Heart left ventricle (tissue), 16 donors: Measurements from ENCODE around the gene TRPM3. TPM values are rescaled to one million over a fixed set of nuclear protein-coding genes. Genes with fewer than 3 reads are reported as not detected.

Experiments
- ATAC-seq, 4 donors: fragments of 200-7000 bp; cut with Tn5 transposase; one replicate each; pipeline ENCODE4 v1.9.1; 2020 to 2022; ENCODE audit warnings: moderate library complexity in 4 of 4, mild to moderate bottlenecking in 3 of 4, moderate number of reproducible peaks in 1 of 4
- DNase-seq, 5 donors: peaks; one replicate each; pipeline ENCODE4 v3.0.0-alpha.2; 2020
- H3K27ac ChIP-seq, 12 donors: fragments of 200-600 bp; sonication (generic) in 4 of 12; one replicate each; pipeline versions ENCODE4 v1.5.0 to v1.8.0; 2016 to 2022; ENCODE audit warnings: mild to moderate bottlenecking in 2 of 12
- H3K27me3 ChIP-seq, 9 donors: fragments of 200-600 bp; sonication (generic) in 2 of 9; one replicate each; pipeline versions ENCODE4 v1.5.1 to v1.8.0; 2016 to 2022; ENCODE audit warnings: mild to moderate bottlenecking in 3 of 9
- H3K36me3 ChIP-seq, 9 donors: fragments of 200-600 bp; sonication (generic) in 2 of 9; one replicate each; pipeline versions ENCODE4 v1.5.0 to v1.8.0; 2018 to 2022; ENCODE audit warnings: mild to moderate bottlenecking in 2 of 9
- H3K4me1 ChIP-seq, 12 donors: fragments of 200-600 bp; sonication (generic) in 4 of 12; one replicate each; pipeline versions ENCODE4 v1.5.0 to v1.8.0; 2016 to 2022; ENCODE audit warnings: mild to moderate bottlenecking in 3 of 12
- H3K4me3 ChIP-seq, 12 donors: fragments of 200-600 bp; sonication (generic) in 4 of 12; one replicate each; pipeline versions ENCODE4 v1.5.0 to v1.8.0; 2017 to 2022; ENCODE audit warnings: mild to moderate bottlenecking in 9 of 12, moderate library complexity in 4 of 12
- H3K9me3 ChIP-seq, 12 donors: fragments of 200-600 bp; sonication (generic) in 4 of 12; one replicate each; pipeline versions ENCODE4 v1.5.0 to v1.8.0; 2016 to 2022; ENCODE audit warnings: mild to moderate bottlenecking in 1 of 12
- POLR2A ChIP-seq, 2 donors: fragments of 450-650 bp; IDR thresholded peaks; one replicate each; pipeline ENCODE4 v1.6.1; 2017; ENCODE audit warnings: antibody characterized with exemption in 2 of 2, mild to moderate bottlenecking in 2 of 2, moderate library complexity in 2 of 2
- WGBS, 4 donors: extraction: QIAGEN DNeasy Blood & Tissue Kit in 2 of 4; methylation state at CpG; one replicate each; pipeline versions ENCODE4 v1.1.5 to v1.1.7; 2013 to 2018; 5-methylcytosine and 5-hydroxymethylcytosine counted together
- intact Hi-C, 10 donors: fragments of 100-400 bp; cut with DNase I; formaldehyde crosslinking; loops; one replicate each; pipeline versions ENCODE4 v1.11.1 to v1.14.2; 2022
- polyA plus RNA-seq, 2 donors: library from polyadenylated mRNA; stranded (reverse); fragments of 200-250 nt; gene quantifications; one replicate each; pipeline ENCODE4 v1.2.3, GENCODE V29; 2013
- total RNA-seq, 9 donors: library from RNA; depleted of rRNA in 2 of 9; stranded (reverse); fragments of >200 nt in 2 of 9; fragmentation: NEBNext Ultra II Directional in 3 of 9; extraction: Animal tissue kit (Norgen Biotek cat#: 25700) in 3 of 9; gene quantifications; one replicate each; pipeline versions ENCODE4 v1.1.0 to v1.2.4, GENCODE V29; 2016 to 2023
- TF ChIP-seq, protein P1 (sequence below), 12 donors: fragments of 200-600 bp; sonication (generic) in 4 of 12; IDR thresholded peaks; one replicate each; pipeline versions ENCODE4 v1.5.0 to v1.8.0; 2018 to 2022; ENCODE audit warnings: antibody characterized with exemption in 12 of 12, mild to moderate bottlenecking in 5 of 12
- donor health status: ischemic (EF 13 %, LVEDD 7.1; RV severe dilation, severe dysfunction).
- donor health status: healthy with polysubstance abuse.
- donor health status: DM: no; HTN: yes; CAD: no.
- donor health status: DM: no; HTN: no; CAD: no.
- donor health status: ischemic (EF 25% LVEDD 6.9; RV normal size, moderate dysfunction).
- donor health status: ischemic (EF 25% LVEDD 5.7; RV mildly dilated, moderate dysfunction).
- donor health status: healthy.
- donor health status: DM: yes; HTN: yes; CAD: no.
- donor health status: ischemic (EF 35%, LVEDD 5.7; RV mildly dilated, moderate dysfunction).
- donor health status: nonischemic (EF 11% LVEDD 7.7; RV severe dilation, severe dysfunction).
- donor health status: DM: yes; HTN: yes; CAD: no.
- donor health status: PGD.
- donor health status: ischemic (EF 29% LVEDD 5.4; RV normal size, mild dysfunction).
- donor health status: nonischemic (EF 23%, LVEDD 6.1; RV moderate dilation, normal function).

The TRPM3 gene
- total and polyA plus RNA-seq, 11 donors: 0.02 to 0.91 (median 0.10) TPM; not detected in 1

- peak overlapping the region in 2 of 12 donors; percentile 26 to 33 for H3K27ac ChIP-seq
- TF ChIP-seq, protein P1, sequence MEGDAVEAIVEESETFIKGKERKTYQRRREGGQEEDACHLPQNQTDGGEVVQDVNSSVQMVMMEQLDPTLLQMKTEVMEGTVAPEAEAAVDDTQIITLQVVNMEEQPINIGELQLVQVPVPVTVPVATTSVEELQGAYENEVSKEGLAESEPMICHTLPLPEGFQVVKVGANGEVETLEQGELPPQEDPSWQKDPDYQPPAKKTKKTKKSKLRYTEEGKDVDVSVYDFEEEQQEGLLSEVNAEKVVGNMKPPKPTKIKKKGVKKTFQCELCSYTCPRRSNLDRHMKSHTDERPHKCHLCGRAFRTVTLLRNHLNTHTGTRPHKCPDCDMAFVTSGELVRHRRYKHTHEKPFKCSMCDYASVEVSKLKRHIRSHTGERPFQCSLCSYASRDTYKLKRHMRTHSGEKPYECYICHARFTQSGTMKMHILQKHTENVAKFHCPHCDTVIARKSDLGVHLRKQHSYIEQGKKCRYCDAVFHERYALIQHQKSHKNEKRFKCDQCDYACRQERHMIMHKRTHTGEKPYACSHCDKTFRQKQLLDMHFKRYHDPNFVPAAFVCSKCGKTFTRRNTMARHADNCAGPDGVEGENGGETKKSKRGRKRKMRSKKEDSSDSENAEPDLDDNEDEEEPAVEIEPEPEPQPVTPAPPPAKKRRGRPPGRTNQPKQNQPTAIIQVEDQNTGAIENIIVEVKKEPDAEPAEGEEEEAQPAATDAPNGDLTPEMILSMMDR (IDR thresholded peaks at IDR 0.05): no peak
- TF ChIP-seq POLR2A (IDR thresholded peaks at IDR 0.05): no peak
- ATAC-seq (peak in 3 of 4 donors; percentile 48 to 65 (median 56)), DNase-seq (no peak)
- no peaks in the 10 kb centered on the region for H3K36me3 ChIP-seq
- H3K4me3 ChIP-seq: no peak overlapping the region
- H3K4me1 ChIP-seq: peaks cover 0 to 31% (median 9%) of the 10 kb centered on the region in 12 donors
- intact Hi-C loops: no loop called here
- 64 to 73% (median 69%) methylated on average over 5 of the region's 5 CpGs for WGBS, 4 donors
- no peaks in the 10 kb centered on the region for H3K27me3 ChIP-seq
- H3K9me3 ChIP-seq: no peaks in the 10 kb centered on the region
Observed at GRCh38 chr9:70577671-70578070, 543.8 kb downstream of the TRPM3 start.

- TF ChIP-seq, protein P1 (IDR thresholded peaks at IDR 0.05): no peak
- no peak for TF ChIP-seq POLR2A (IDR thresholded peaks at IDR 0.05)
- Histone ChIP-seq H3K27ac (no peak overlapping the region), H3K36me3 (no peaks in the 10 kb centered on the region), H3K4me3 (no peak overlapping the region), H3K27me3 (no peaks in the 10 kb centered on the region), H3K9me3 (no peaks in the 10 kb centered on the region), H3K4me1 (peaks cover 0 to 28% (median 9%) of the 10 kb centered on the region in 12 donors)
- intact Hi-C loops: no loop called here
- ATAC-seq: no peak
- DNase-seq: no peak
- WGBS, 4 donors: 96 to 100% (median 98%) methylated on average over 2 of the region's 2 CpGs
Observed at GRCh38 chr9:70576116-70576515, 545.3 kb downstream of the TRPM3 start.

DNA sequence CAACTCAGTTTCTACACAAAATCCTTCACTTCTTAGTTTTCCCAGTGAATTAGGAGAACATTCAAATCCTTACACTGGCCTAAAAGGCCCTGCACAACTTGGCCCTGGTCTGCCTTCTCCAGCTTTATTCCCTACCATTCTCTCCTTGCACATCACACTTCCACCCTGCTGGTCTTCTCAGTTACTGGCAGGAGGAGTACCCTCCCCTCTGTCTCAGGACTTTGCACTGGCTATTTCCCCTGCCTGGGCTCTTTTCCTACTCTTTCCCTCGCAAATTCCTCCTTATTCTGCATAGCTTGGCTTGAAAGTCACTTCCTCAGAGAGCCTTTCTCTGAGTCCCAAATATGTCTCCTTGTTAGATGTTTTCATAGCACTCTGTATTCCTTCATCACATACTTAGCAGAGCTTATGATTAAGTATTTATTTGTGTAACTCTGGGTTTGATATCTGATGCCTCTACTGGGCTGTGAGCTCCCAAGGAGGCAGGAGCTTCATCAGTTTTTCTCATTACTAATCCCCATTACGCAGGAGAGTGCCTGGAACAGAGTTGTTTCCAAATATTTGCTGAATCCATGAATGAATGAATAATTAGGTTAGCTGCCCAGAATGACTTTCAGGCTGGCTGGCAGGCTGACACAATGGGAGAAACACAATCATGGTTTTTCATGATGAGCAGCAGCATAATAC lies 547.1 kb downstream of the TRPM3 start:
- WGBS, 4 donors: 50 to 66% (median 59%) methylated on average over 2 of the region's 2 CpGs
- Histone ChIP-seq H3K27ac (peak overlapping the region in 11 of 12 donors; percentile 24 to 71 (median 45)), H3K27me3 (no peaks in the 10 kb centered on the region), H3K4me3 (no peak overlapping the region), H3K36me3 (no peaks in the 10 kb centered on the region), H3K9me3 (no peaks in the 10 kb centered on the region), H3K4me1 (peaks cover 0 to 26% (median 9%) of the 10 kb centered on the region in 12 donors)
- ATAC-seq (peak; percentile 66 to 86 (median 80)), DNase-seq (peak in 1 of 5 donors; percentile 45)
- intact Hi-C loops: no loop called here
- TF ChIP-seq POLR2A (IDR thresholded peaks at IDR 0.05): no peak
- TF ChIP-seq, protein P1 (IDR thresholded peaks at IDR 0.05): no peak

GRCh38 chr9:70573308-70573707 lies 548.1 kb downstream of the TRPM3 start:
- Histone ChIP-seq H3K27me3 (no peaks in the 10 kb centered on the region), H3K36me3 (no peaks in the 10 kb centered on the region), H3K4me3 (no peak overlapping the region), H3K4me1 (peaks cover 0 to 26% (median 9%) of the 10 kb centered on the region in 12 donors), H3K9me3 (no peaks in the 10 kb centered on the region), H3K27ac (peak overlapping the region in 4 of 12 donors; percentile 25 to 61 (median 58))
- DNase-seq: no peak
- TF ChIP-seq, protein P1 (IDR thresholded peaks at IDR 0.05): no peak
- TF ChIP-seq POLR2A (IDR thresholded peaks at IDR 0.05): no peak
- intact Hi-C loops: no loop called here
- ATAC-seq: no peak
